Measurements from ENCODE around the gene TMED4.

Gene TMED4

DNA sequence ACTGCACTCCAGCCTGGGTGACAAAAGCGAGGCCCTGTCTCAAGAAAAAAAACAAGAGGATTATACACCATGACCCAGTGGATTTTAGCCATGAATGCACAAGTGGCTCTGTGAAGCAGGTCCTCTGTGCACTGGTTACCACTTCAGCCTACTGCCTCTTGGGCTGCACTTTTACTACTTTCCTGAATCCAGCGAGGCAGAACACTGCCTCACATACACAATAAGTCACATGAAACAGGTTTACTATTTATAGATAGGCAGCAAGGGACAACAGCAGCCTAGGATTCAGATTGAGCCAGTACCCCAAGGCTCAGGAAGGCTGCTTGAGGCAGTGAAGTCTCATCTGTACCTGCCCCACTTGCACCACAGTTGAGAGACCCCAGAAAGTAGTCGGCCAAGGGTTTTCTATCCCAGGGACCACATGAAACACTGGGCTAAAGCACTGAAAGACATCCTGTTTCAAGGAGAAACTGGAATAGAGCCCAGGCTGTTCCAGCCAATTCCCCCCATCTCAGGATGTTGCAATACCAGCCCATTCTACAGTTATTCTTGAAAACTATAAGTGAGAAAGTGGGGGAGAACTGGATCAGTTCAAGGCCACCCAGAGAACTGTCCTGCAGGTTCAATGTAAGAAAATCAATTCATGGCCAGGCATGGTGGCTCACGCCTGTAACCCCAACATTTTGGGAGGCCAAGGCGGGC, 14.1 kb upstream of the TMED4 start:
- TF ChIP-seq, protein P1, sequence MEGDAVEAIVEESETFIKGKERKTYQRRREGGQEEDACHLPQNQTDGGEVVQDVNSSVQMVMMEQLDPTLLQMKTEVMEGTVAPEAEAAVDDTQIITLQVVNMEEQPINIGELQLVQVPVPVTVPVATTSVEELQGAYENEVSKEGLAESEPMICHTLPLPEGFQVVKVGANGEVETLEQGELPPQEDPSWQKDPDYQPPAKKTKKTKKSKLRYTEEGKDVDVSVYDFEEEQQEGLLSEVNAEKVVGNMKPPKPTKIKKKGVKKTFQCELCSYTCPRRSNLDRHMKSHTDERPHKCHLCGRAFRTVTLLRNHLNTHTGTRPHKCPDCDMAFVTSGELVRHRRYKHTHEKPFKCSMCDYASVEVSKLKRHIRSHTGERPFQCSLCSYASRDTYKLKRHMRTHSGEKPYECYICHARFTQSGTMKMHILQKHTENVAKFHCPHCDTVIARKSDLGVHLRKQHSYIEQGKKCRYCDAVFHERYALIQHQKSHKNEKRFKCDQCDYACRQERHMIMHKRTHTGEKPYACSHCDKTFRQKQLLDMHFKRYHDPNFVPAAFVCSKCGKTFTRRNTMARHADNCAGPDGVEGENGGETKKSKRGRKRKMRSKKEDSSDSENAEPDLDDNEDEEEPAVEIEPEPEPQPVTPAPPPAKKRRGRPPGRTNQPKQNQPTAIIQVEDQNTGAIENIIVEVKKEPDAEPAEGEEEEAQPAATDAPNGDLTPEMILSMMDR (conservative IDR thresholded peaks at IDR 0.05; ENCODE audit: low read depth, low read length), result peak; percentile 20
- no peak overlapping the region for H3K4me3 ChIP-seq (ENCODE audit: low read depth, low read length)
- peak; percentile 38 for DNase-seq (ENCODE audit: low read depth)

DNA sequence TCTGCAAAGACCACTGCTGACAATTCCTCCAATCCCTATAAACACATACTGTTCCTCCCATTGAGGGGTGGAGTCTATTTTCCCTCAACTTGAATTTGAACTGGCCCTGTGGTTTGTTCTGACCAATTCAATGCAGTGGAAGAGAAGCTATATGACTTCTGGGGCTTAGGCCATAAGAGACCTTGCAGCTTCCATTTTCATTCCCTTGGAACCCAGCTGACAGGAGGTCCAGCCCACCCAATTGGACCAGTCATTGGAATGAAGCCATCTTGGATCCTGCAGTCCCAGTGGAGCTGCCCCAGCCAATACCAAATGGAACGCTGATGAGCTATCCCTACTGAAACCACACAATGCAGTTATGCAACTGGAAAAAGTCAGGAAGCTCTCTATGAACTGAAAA, 8.9 kb upstream of the TMED4 start:
- no peak for DNase-seq (ENCODE audit: low read depth)
- TF ChIP-seq, protein P1 (conservative IDR thresholded peaks at IDR 0.05; ENCODE audit: low read depth, low read length), result no peak
- H3K4me3 ChIP-seq (ENCODE audit: low read depth, low read length), result no peak overlapping the region

DNA sequence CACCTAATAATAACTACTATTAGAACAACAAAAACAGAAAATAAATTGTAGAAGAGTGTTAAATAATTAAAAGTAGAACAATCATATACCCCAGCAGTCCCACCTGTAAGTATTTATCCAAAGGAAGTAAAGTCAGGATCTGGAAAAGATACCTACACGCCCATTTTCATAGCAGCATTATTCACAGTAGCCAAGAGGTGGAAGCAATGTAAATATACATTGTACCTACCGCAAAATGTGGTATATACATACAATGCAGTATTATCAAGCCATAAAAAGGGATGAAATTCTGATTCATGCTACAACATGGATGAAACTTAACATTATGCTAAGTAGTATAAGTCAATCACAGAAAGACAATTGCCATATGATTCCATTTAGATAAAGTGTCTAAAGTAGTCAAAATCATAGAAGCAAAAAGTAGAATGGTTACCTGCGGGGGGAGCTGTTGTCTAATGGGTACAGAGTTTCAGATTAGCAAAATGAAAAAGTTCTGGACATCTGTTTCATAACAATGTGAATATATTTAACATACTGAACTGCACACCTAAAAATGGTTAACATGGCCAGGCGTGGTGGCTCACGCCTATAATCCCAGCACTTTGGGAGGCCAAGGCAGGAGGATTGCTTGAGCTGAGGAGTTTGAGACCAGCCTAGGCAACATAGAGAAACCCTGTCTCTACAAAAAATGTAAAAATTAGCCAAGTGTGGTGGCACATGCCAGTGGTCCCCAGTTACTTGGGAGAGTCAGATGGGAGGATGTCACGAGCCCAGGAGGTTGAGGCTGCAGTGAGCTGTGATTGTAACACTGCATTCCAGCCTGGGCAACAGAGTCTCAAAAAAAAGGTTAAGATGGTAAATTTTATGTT, 6.0 kb upstream of the TMED4 start:
- TF ChIP-seq, protein P1 (conservative IDR thresholded peaks at IDR 0.05; ENCODE audit: low read depth, low read length), result peak; percentile 65
- no peak overlapping the region for H3K4me3 ChIP-seq (ENCODE audit: low read depth, low read length)
- DNase-seq (ENCODE audit: low read depth), result peak; percentile 82

GRCh38 chr7:44583146-44583865, 1.3 kb upstream of the TMED4 start:
- no peak for DNase-seq (ENCODE audit: low read depth)
- TF ChIP-seq, protein P1 (conservative IDR thresholded peaks at IDR 0.05; ENCODE audit: low read depth, low read length), result no peak
- peak overlapping the region; percentile 89 for H3K4me3 ChIP-seq (ENCODE audit: low read depth, low read length)

DNA sequence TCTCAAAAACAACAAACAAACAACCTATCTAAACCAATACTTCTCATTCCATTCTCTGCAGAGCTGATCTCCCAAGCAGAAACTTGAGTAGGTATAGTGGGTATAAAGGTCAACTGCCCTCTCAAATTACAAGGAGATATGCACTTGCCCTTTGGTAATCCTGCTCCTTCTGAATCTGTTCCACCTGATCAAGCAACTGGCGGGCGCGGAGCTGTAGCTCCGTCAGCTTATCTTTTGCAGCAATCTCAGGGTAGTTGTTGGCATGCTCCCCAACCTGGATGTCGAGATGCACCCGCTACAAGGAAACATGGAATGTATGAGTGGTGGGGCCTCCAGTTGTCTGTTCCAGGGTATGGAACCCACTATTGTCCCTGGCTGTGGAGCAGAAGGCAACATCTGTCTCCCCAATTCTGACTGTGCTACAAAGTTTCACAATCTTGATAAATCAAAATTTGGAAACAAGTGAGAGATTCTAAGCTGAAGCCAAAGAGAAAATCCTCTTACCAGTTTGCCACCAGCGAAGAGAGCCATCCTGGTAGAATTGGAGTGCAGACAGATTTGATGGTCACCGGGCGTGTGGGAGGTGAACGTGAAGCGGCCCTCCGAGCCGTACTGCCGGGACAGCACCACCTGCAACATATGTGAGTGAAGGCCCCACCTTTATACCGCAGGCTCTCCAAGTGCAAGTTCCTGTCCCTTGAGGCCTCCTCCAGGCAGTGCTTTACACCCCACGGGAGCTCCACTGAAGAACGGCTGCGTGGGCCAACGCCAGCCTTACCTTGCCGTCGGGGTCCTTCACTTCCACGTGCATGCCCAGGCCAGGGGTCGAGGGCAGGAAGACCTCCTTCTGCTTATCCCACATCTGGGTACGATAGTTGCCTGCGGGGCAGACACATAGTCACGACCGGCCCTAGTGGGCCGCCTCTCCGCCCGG, 819 bp downstream of the TMED4 start:
- H3K4me3 ChIP-seq (ENCODE audit: low read depth, low read length), result peak overlapping the region; percentile 89
- TF ChIP-seq, protein P1 (conservative IDR thresholded peaks at IDR 0.05; ENCODE audit: low read depth, low read length), result no peak
- no peak for DNase-seq (ENCODE audit: low read depth)

GRCh38 chr7:44576228-44576627, 5.8 kb downstream of the TMED4 start:
- H3K4me3 ChIP-seq (ENCODE audit: low read depth, low read length), result no peak overlapping the region
- no peak for DNase-seq (ENCODE audit: low read depth)
- TF ChIP-seq, protein P1 (conservative IDR thresholded peaks at IDR 0.05; ENCODE audit: low read depth, low read length), result no peak

Data from choroid plexus epithelial cell (primary cell).